ENCODE results near the gene TRAF3IP1. TPM values are rescaled to one million over a fixed set of nuclear protein-coding genes. Genes with fewer than 3 reads are reported as not detected.
A peak's percentile ranks its signal among the peaks of the same experiment; 100 is the strongest.

Gene TRAF3IP1
- total and polyA plus RNA-seq, 2 of the 13 experiments (the other 11 are each of a cell fraction or from before 2014, with no cell fraction given): 4.1 to 12.9 TPM

DNA sequence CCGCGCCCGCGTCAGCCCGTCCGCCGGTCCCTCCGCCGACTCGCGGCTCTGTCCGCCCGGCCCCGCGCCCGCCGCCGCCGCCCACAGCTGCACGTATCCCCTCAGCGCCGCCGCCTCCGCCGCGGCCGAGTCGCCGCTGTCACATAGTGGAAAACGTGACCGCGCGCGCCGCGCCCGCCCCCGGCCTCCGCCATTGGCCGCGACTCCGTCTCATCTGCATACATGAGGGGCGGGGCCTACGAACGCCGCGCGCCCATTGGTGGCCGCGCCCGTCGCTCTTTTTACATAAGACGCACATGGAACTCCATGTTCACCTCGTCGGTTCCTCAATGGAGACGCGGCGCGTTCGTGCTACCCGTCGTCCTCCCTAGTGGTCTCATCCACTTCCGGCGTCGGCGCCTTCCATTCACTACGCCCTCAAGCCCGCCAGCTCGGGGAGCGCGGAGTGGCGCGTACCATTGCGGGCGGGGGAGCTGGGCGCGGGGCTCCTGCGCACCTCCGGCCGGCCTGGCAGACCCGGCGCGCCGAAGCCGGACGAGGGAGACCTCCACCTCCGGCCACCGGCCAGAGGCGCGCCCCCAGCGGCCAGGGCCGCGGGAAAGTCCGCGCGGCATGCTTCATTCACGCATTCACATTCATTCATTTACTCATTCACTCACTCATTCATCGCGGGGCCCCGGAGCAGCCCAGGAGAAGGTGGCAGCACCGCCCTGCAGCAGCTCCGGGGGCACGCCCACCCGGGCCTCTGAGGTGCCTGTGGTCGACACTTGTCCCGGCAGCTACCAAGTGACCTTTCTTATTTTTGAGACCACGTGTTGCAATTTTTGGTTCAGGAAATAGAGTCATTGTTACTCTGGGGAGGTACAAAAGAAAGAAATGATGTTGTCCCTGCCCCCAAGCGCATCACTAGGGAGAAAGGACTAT lies 31.4 kb upstream of the TRAF3IP1 start (continued):
- TF ChIP-seq, protein P1, sequence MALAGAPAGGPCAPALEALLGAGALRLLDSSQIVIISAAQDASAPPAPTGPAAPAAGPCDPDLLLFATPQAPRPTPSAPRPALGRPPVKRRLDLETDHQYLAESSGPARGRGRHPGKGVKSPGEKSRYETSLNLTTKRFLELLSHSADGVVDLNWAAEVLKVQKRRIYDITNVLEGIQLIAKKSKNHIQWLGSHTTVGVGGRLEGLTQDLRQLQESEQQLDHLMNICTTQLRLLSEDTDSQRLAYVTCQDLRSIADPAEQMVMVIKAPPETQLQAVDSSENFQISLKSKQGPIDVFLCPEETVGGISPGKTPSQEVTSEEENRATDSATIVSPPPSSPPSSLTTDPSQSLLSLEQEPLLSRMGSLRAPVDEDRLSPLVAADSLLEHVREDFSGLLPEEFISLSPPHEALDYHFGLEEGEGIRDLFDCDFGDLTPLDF (CRISPR knock-in tag; IDR thresholded peaks at IDR 0.05): peak; percentile 53
- no peak for TF ChIP-seq TEAD2 (CRISPR knock-in tag; IDR thresholded peaks at IDR 0.05)
- TF ChIP-seq, protein P2, sequence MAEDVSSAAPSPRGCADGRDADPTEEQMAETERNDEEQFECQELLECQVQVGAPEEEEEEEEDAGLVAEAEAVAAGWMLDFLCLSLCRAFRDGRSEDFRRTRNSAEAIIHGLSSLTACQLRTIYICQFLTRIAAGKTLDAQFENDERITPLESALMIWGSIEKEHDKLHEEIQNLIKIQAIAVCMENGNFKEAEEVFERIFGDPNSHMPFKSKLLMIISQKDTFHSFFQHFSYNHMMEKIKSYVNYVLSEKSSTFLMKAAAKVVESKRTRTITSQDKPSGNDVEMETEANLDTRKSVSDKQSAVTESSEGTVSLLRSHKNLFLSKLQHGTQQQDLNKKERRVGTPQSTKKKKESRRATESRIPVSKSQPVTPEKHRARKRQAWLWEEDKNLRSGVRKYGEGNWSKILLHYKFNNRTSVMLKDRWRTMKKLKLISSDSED (CRISPR knock-in tag; IDR thresholded peaks at IDR 0.05): no peak
- TF ChIP-seq SALL1 (CRISPR knock-in tag; IDR thresholded peaks at IDR 0.05): peak; percentile 88
- TF ChIP-seq SRSF4 (IDR thresholded peaks at IDR 0.05; ENCODE audit: low read depth, low read length, poor library complexity, severe bottlenecking): no peak
- no peak for TF ChIP-seq ZMYM2 (CRISPR knock-in tag; IDR thresholded peaks at IDR 0.05)
- TF ChIP-seq, protein P3, sequence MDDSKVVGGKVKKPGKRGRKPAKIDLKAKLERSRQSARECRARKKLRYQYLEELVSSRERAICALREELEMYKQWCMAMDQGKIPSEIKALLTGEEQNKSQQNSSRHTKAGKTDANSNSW (CRISPR knock-in tag; IDR thresholded peaks at IDR 0.05; ENCODE audit: borderline replicate concordance): no peak; the same call in 1 of the 2 replicates
- TF ChIP-seq, protein P4, sequence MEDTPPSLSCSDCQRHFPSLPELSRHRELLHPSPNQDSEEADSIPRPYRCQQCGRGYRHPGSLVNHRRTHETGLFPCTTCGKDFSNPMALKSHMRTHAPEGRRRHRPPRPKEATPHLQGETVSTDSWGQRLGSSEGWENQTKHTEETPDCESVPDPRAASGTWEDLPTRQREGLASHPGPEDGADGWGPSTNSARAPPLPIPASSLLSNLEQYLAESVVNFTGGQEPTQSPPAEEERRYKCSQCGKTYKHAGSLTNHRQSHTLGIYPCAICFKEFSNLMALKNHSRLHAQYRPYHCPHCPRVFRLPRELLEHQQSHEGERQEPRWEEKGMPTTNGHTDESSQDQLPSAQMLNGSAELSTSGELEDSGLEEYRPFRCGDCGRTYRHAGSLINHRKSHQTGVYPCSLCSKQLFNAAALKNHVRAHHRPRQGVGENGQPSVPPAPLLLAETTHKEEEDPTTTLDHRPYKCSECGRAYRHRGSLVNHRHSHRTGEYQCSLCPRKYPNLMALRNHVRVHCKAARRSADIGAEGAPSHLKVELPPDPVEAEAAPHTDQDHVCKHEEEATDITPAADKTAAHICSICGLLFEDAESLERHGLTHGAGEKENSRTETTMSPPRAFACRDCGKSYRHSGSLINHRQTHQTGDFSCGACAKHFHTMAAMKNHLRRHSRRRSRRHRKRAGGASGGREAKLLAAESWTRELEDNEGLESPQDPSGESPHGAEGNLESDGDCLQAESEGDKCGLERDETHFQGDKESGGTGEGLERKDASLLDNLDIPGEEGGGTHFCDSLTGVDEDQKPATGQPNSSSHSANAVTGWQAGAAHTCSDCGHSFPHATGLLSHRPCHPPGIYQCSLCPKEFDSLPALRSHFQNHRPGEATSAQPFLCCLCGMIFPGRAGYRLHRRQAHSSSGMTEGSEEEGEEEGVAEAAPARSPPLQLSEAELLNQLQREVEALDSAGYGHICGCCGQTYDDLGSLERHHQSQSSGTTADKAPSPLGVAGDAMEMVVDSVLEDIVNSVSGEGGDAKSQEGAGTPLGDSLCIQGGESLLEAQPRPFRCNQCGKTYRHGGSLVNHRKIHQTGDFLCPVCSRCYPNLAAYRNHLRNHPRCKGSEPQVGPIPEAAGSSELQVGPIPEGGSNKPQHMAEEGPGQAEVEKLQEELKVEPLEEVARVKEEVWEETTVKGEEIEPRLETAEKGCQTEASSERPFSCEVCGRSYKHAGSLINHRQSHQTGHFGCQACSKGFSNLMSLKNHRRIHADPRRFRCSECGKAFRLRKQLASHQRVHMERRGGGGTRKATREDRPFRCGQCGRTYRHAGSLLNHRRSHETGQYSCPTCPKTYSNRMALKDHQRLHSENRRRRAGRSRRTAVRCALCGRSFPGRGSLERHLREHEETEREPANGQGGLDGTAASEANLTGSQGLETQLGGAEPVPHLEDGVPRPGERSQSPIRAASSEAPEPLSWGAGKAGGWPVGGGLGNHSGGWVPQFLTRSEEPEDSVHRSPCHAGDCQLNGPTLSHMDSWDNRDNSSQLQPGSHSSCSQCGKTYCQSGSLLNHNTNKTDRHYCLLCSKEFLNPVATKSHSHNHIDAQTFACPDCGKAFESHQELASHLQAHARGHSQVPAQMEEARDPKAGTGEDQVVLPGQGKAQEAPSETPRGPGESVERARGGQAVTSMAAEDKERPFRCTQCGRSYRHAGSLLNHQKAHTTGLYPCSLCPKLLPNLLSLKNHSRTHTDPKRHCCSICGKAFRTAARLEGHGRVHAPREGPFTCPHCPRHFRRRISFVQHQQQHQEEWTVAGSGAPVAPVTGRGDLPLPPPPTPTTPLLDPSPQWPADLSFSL (CRISPR knock-in tag; IDR thresholded peaks at IDR 0.05): no peak
- TF ChIP-seq, protein P5, sequence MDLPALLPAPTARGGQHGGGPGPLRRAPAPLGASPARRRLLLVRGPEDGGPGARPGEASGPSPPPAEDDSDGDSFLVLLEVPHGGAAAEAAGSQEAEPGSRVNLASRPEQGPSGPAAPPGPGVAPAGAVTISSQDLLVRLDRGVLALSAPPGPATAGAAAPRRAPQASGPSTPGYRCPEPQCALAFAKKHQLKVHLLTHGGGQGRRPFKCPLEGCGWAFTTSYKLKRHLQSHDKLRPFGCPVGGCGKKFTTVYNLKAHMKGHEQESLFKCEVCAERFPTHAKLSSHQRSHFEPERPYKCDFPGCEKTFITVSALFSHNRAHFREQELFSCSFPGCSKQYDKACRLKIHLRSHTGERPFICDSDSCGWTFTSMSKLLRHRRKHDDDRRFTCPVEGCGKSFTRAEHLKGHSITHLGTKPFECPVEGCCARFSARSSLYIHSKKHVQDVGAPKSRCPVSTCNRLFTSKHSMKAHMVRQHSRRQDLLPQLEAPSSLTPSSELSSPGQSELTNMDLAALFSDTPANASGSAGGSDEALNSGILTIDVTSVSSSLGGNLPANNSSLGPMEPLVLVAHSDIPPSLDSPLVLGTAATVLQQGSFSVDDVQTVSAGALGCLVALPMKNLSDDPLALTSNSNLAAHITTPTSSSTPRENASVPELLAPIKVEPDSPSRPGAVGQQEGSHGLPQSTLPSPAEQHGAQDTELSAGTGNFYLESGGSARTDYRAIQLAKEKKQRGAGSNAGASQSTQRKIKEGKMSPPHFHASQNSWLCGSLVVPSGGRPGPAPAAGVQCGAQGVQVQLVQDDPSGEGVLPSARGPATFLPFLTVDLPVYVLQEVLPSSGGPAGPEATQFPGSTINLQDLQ (CRISPR knock-in tag; IDR thresholded peaks at IDR 0.05): no peak
- TF ChIP-seq NR2C2 (CRISPR knock-in tag; IDR thresholded peaks at IDR 0.05; ENCODE audit: borderline replicate concordance): peak; percentile 46
- no peak for TF ChIP-seq PAF1 (CRISPR knock-in tag; IDR thresholded peaks at IDR 0.05)
- peak; percentile 30; the same call in 1 of the 2 replicates for TF ChIP-seq ZSCAN25 (CRISPR knock-in tag; IDR thresholded peaks at IDR 0.05)
- TF ChIP-seq CREB1 (IDR thresholded peaks at IDR 0.05): peak; percentile 91
- TF ChIP-seq CREB1 (CRISPR knock-in tag; IDR thresholded peaks at IDR 0.05): no peak; the same call in none of the 2 replicates
- peak; percentile 35 for TF ChIP-seq RFX5 (IDR thresholded peaks at IDR 0.05; ENCODE audit: low read depth, low read length)
- peak; percentile 27; the same call in 1 of the 2 replicates for TF ChIP-seq ZBTB3 (CRISPR knock-in tag; IDR thresholded peaks at IDR 0.05; ENCODE audit: borderline replicate concordance, low read depth)
